ENCODE measurements around the gene OXGR1.
"Not testable (repeated sequence)": the region's sequence is repeated elsewhere in the genome, so short reads cannot be mapped to it uniquely, and the experiment has no call there.

The OXGR1 gene

GRCh38 chr13:97004886-97005285 lies 10.6 kb upstream of the OXGR1 start:
- no peak for DNase-seq

- no peak for DNase-seq
Observed at GRCh38 chr13:97004096-97004876, 10.0 kb upstream of the OXGR1 start.

GRCh38 chr13:97003071-97003470 lies 8.8 kb upstream of the OXGR1 start:
- DNase-seq = no peak

GRCh38 chr13:97002581-97002980 lies 8.3 kb upstream of the OXGR1 start:
- DNase-seq = no peak

- DNase-seq = no peak
Observed at GRCh38 chr13:97001636-97002035, 7.4 kb upstream of the OXGR1 start.

- DNase-seq = no peak
Observed at GRCh38 chr13:97000295-97000925, 6.1 kb upstream of the OXGR1 start.

GRCh38 chr13:96999091-96999490 lies 4.8 kb upstream of the OXGR1 start:
- no peak for DNase-seq

GRCh38 chr13:96998051-96998450 lies 3.8 kb upstream of the OXGR1 start:
- no peak for DNase-seq

GRCh38 chr13:96996886-96997285 lies 2.6 kb upstream of the OXGR1 start:
- no peak for DNase-seq

- no peak for DNase-seq
Observed at GRCh38 chr13:96996107-96996506, 1.8 kb upstream of the OXGR1 start.

- no peak for DNase-seq
Observed at GRCh38 chr13:96994858-96995243, 575 bp upstream of the OXGR1 start.

- no peak for DNase-seq
Observed at GRCh38 chr13:96993634-96994016, 651 bp downstream of the OXGR1 start.

- no peak for DNase-seq
Observed at GRCh38 chr13:96992633-96993032, 1.6 kb downstream of the OXGR1 start.

- no peak for DNase-seq
Observed at GRCh38 chr13:96991072-96991471, 3.2 kb downstream of the OXGR1 start.

- DNase-seq = no peak
Observed at GRCh38 chr13:96988441-96988840, 5.8 kb downstream of the OXGR1 start.

- DNase-seq = peak; percentile 91
Observed at GRCh38 chr13:96984051-96984508, 10.2 kb downstream of the OXGR1 start.

- DNase-seq = peak; percentile 11
Observed at GRCh38 chr13:96982672-96983071, 11.6 kb downstream of the OXGR1 start.

- not testable (repeated sequence) for DNase-seq
Observed at GRCh38 chr13:96979861-96980260, 14.4 kb downstream of the OXGR1 start.

GRCh38 chr13:96968027-96968426 lies 26.2 kb downstream of the OXGR1 start:
- DNase-seq = no peak

- no peak for DNase-seq
Observed at GRCh38 chr13:96967248-96967745, 27.0 kb downstream of the OXGR1 start.

GRCh38 chr13:96966415-96967102 lies 27.7 kb downstream of the OXGR1 start:
- DNase-seq = no peak

GRCh38 chr13:96963786-96964475 lies 30.3 kb downstream of the OXGR1 start:
- DNase-seq = peak; percentile 10

GRCh38 chr13:96960379-96960778 lies 33.9 kb downstream of the OXGR1 start:
- DNase-seq = no peak

All from DMS153 (cell line).